NCI-H82 treated with DMSO at 0.1 percent for 48 hours (cell line): ENCODE measurements around the gene CYFIP1.

ENCODE experiments used
- DNase-seq: peaks from one replicate; lab custom pipeline; 2025; ENCODE audit not compliant: unreplicated experiment; lab: John Stamatoyannopoulos, UW

Gene CYFIP1

GRCh38 chr15:22891426-22892210, 88.5 kb downstream of the CYFIP1 start:
- DNase-seq = no peak

- DNase-seq = no peak
These were observed 89.9 kb downstream of the CYFIP1 start for GRCh38 chr15:22890296-22890695.

GRCh38 chr15:22889146-22889818, 90.9 kb downstream of the CYFIP1 start:
- DNase-seq = no peak

- DNase-seq = no peak
These were observed 91.9 kb downstream of the CYFIP1 start for GRCh38 chr15:22888120-22888859.

- no peak for DNase-seq
These were observed 92.8 kb downstream of the CYFIP1 start for GRCh38 chr15:22887157-22887951.

- no peak for DNase-seq
These were observed 95.0 kb downstream of the CYFIP1 start for GRCh38 chr15:22885120-22885519.

- DNase-seq = no peak
These were observed 95.8 kb downstream of the CYFIP1 start for GRCh38 chr15:22884344-22884743.

GRCh38 chr15:22883196-22883595, 97.0 kb downstream of the CYFIP1 start:
- no peak for DNase-seq

- DNase-seq = no peak
These were observed 98.3 kb downstream of the CYFIP1 start for GRCh38 chr15:22881739-22882440.

- DNase-seq = no peak
These were observed 99.0 kb downstream of the CYFIP1 start for GRCh38 chr15:22880981-22881738.

- DNase-seq = no peak
These were observed 99.8 kb downstream of the CYFIP1 start for GRCh38 chr15:22880068-22880980.

GRCh38 chr15:22878103-22878502, 102.1 kb downstream of the CYFIP1 start:
- no peak for DNase-seq

GRCh38 chr15:22877607-22878006, 102.6 kb downstream of the CYFIP1 start:
- no peak for DNase-seq

GRCh38 chr15:22877117-22877516, 103.1 kb downstream of the CYFIP1 start:
- DNase-seq = no peak

GRCh38 chr15:22874966-22875365, 105.2 kb downstream of the CYFIP1 start:
- no peak for DNase-seq

- no peak for DNase-seq
These were observed 105.9 kb downstream of the CYFIP1 start for GRCh38 chr15:22874256-22874655.

- DNase-seq = no peak
These were observed 106.3 kb downstream of the CYFIP1 start for GRCh38 chr15:22873841-22874240.

GRCh38 chr15:22872936-22873701, 107.0 kb downstream of the CYFIP1 start:
- DNase-seq = no peak
